ENCODE data around the gene OXER1. TPM values are rescaled to one million over a fixed set of nuclear protein-coding genes. Genes with fewer than 3 reads are reported as not detected.

Gene OXER1
- total and polyA plus RNA-seq, 2 experiments from 2014 or later: not detected

- Histone ChIP-seq H3K9me2 (ENCODE audit: insufficient read depth) (no peaks in the 10 kb centered on the region), H3K36me3 (ENCODE audit: low read depth) (no peaks in the 10 kb centered on the region; the same call in 1 of the 2 replicates), H3K4me1 (ENCODE audit: insufficient read depth) (peaks cover 16% of the 10 kb centered on the region), H3K79me2 (ENCODE audit: insufficient read depth) (no peaks in the 10 kb centered on the region), H3K9ac (no peak overlapping the region), H3K27ac (no peak overlapping the region), H3K9me3 (ENCODE audit: low read depth) (no peaks in the 10 kb centered on the region), H3K4me3 (no peak overlapping the region), H3F3A (ENCODE audit: insufficient read depth) (peaks cover 7% of the 10 kb centered on the region; the same call in 1 of the 2 replicates), H3K27me3 (replicated peaks; ENCODE audit: insufficient read depth) (no peaks in the 10 kb centered on the region), H4K20me1 (ENCODE audit: insufficient read depth) (no peaks in the 10 kb centered on the region), H3K4me2 (ENCODE audit: unreplicated experiment) (no peak overlapping the region), H2AFZ (no peak overlapping the region)
- in situ Hi-C loops (cut with MboI): no loop called here
- WGBS, 2 experiments (ENCODE audit: low coverage in 1 of 2, low lambda C conversion rate in 2 of 2, missing lambda C conversion rate in 2 of 2): 97 to 98% methylated on average over 3 of the region's 3 CpGs
- no peak for TF ChIP-seq EZH2phosphoT487 (IDR thresholded peaks at IDR 0.05; ENCODE audit: insufficient read depth, low read depth)
- no peak for TF ChIP-seq EZH2 (IDR thresholded peaks at IDR 0.05; ENCODE audit: insufficient read depth, poor library complexity, severe bottlenecking)
- no peak for DNase-seq
These were observed 16.5 kb downstream of the OXER1 start for GRCh38 chr2:42747422-42747821.

GRCh38 chr2:42744545-42745082, 19.3 kb downstream of the OXER1 start:
- Histone ChIP-seq H3F3A (ENCODE audit: insufficient read depth) (peaks cover 7% of the 10 kb centered on the region; the same call in 1 of the 2 replicates), H3K4me3 (no peak overlapping the region), H3K27ac (no peak overlapping the region), H3K4me2 (ENCODE audit: unreplicated experiment) (no peak overlapping the region), H3K36me3 (ENCODE audit: low read depth) (no peaks in the 10 kb centered on the region; the same call in 1 of the 2 replicates), H3K27me3 (replicated peaks; ENCODE audit: insufficient read depth) (no peaks in the 10 kb centered on the region), H2AFZ (no peak overlapping the region), H3K4me1 (ENCODE audit: insufficient read depth) (peaks cover 16% of the 10 kb centered on the region), H3K79me2 (ENCODE audit: insufficient read depth) (no peaks in the 10 kb centered on the region), H4K20me1 (ENCODE audit: insufficient read depth) (no peaks in the 10 kb centered on the region), H3K9ac (no peak overlapping the region), H3K9me2 (ENCODE audit: insufficient read depth) (no peaks in the 10 kb centered on the region), H3K9me3 (ENCODE audit: low read depth) (no peaks in the 10 kb centered on the region)
- 95 to 96% methylated on average over 3 of the region's 3 CpGs for WGBS, 2 experiments (ENCODE audit: low coverage in 1 of 2, low lambda C conversion rate in 2 of 2, missing lambda C conversion rate in 2 of 2)
- in situ Hi-C loops (cut with MboI): no loop called here
- TF ChIP-seq EZH2 (IDR thresholded peaks at IDR 0.05; ENCODE audit: insufficient read depth, poor library complexity, severe bottlenecking) (no peak), EZH2phosphoT487 (IDR thresholded peaks at IDR 0.05; ENCODE audit: insufficient read depth, low read depth) (no peak)
- DNase-seq: no peak

GRCh38 chr2:42743659-42743990, 20.3 kb downstream of the OXER1 start:
- no peak overlapping the region for H3K27ac ChIP-seq

GRCh38 chr2:42742740-42743658, 20.9 kb downstream of the OXER1 start:
- Histone ChIP-seq H3K9ac (no peak overlapping the region), H4K20me1 (ENCODE audit: insufficient read depth) (no peaks in the 10 kb centered on the region), H3K9me2 (ENCODE audit: insufficient read depth) (no peaks in the 10 kb centered on the region), H3K4me2 (ENCODE audit: unreplicated experiment) (no peak overlapping the region), H3K4me1 (ENCODE audit: insufficient read depth) (peaks cover 16% of the 10 kb centered on the region), H3K36me3 (ENCODE audit: low read depth) (no peaks in the 10 kb centered on the region), H3F3A (ENCODE audit: insufficient read depth) (peaks cover 7% of the 10 kb centered on the region; the same call in 1 of the 2 replicates), H3K79me2 (ENCODE audit: insufficient read depth) (no peaks in the 10 kb centered on the region), H3K9me3 (ENCODE audit: low read depth) (no peaks in the 10 kb centered on the region), H2AFZ (no peak overlapping the region), H3K27me3 (replicated peaks; ENCODE audit: insufficient read depth) (no peaks in the 10 kb centered on the region), H3K27ac (no peak overlapping the region), H3K4me3 (no peak overlapping the region)
- DNase-seq: peak; percentile 14
- in situ Hi-C loops (cut with MboI): no loop called here
- TF ChIP-seq EZH2phosphoT487 (IDR thresholded peaks at IDR 0.05; ENCODE audit: insufficient read depth, low read depth) (no peak), EZH2 (IDR thresholded peaks at IDR 0.05; ENCODE audit: insufficient read depth, poor library complexity, severe bottlenecking) (no peak)
- WGBS, 2 experiments (ENCODE audit: low coverage in 1 of 2, low lambda C conversion rate in 2 of 2, missing lambda C conversion rate in 2 of 2): 41 to 56% methylated on average over 2 of the region's 2 CpGs

More at GRCh38 chr2:42743659-42743990, 20.3 kb downstream of the OXER1 start:
- Histone ChIP-seq H3K4me1 (ENCODE audit: insufficient read depth) (peaks cover 16% of the 10 kb centered on the region), H3K4me3 (no peak overlapping the region), H3K27me3 (replicated peaks; ENCODE audit: insufficient read depth) (no peaks in the 10 kb centered on the region), H3K4me2 (ENCODE audit: unreplicated experiment) (no peak overlapping the region), H2AFZ (no peak overlapping the region), H3K36me3 (ENCODE audit: low read depth) (no peaks in the 10 kb centered on the region; the same call in 1 of the 2 replicates), H3K9ac (no peak overlapping the region), H3K9me2 (ENCODE audit: insufficient read depth) (no peaks in the 10 kb centered on the region), H4K20me1 (ENCODE audit: insufficient read depth) (no peaks in the 10 kb centered on the region), H3K9me3 (ENCODE audit: low read depth) (no peaks in the 10 kb centered on the region), H3K79me2 (ENCODE audit: insufficient read depth) (no peaks in the 10 kb centered on the region), H3F3A (ENCODE audit: insufficient read depth) (peaks cover 7% of the 10 kb centered on the region; the same call in 1 of the 2 replicates)
- in situ Hi-C loops (cut with MboI): no loop called here
- 27 to 71% methylated on average over 1 of the region's 1 CpG for WGBS, 2 experiments (ENCODE audit: low coverage in 1 of 2, low lambda C conversion rate in 2 of 2, missing lambda C conversion rate in 2 of 2)
- DNase-seq: no peak
- TF ChIP-seq EZH2 (IDR thresholded peaks at IDR 0.05; ENCODE audit: insufficient read depth, poor library complexity, severe bottlenecking): no peak
- no peak for TF ChIP-seq EZH2phosphoT487 (IDR thresholded peaks at IDR 0.05; ENCODE audit: insufficient read depth, low read depth)

Measured in GM23248 (cell line).